Ramos (cell line): ENCODE results near the gene ARSA.

Experiments
- in situ Hi-C: fragments of 300-500 bp; cut with MboI; formaldehyde crosslinking; loops from one replicate; pipeline ENCODE4 v1.14.3; 2022; ENCODE audit warnings: low sequenced_read_pairs; ENCODE audit not compliant: unreplicated experiment

The ARSA gene

DNA sequence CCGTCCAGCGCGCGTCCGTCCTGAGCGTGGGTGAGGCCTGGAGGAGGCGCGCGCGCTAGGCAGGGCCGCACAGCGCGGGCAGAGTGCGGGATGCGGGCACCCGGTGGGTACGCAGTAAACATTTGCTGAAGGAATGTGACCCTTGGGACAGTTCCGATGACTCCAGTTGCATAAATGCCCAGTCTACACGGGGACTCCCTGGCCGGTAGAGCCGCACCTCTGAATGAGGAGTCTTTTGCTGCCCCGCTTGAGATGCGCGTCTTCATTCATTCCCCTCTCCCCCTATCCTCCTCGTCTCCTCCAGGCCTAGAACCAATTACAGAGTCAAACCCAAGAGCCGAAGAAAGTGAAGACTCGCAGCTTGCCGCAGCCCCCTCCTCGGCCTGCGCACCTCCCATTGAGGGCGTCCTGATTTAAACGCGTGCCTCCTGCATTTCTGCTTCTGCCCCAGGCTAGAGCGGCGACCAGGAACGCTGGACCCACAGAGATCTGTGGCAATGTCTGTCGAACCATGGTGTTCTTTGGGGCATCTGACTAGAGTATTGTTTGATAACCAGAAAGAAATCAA is 44.6 kb downstream of the ARSA start:
- in situ Hi-C loops = no loop called here

DNA sequence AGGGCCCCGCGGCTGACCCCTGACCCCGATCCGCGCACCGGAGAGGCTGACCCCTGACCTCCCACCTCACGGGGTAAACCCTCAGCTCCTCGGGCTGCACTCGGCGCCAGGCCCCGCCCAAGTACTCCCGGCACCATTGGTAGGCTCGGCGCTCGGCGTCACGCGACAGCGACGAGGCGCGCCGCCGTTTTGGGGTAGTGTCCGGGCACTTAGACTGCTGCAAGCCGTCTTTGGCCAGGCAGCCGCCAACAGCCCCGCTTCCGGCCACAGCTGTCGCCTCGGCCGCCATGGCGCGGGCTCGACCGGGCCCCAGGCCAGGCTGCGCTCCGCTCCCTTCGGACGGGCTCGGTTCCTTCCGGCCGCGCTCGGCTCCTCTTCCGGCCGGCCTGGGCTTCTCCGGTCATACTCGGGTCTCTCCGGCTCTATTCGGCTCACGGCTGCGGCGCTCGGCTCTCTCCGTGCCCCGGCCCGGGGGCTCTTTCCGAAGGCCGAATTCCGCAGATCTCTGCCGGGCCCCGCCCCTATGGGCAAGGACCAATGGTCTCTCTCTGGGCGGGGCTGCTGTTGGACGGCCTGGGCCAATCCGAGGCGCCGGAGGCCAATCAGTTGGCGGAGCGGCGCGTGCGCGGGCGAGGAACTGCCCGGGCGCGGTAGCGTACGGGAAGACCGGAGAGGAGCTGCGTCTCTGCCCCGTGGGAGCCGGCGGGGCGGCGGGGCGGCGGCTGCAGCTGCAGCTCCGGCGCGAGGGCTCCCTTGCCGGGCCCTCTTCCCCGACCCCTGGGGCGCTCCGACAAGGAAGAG is 45.3 kb downstream of the ARSA start, which contains the start of gene CHKB:
TSS of gene CHKB (minus strand) at position 357 of the 801 bp plus-strand sequence. CDS start at position 289, 68 bp downstream.
- in situ Hi-C loops = no loop called here

DNA sequence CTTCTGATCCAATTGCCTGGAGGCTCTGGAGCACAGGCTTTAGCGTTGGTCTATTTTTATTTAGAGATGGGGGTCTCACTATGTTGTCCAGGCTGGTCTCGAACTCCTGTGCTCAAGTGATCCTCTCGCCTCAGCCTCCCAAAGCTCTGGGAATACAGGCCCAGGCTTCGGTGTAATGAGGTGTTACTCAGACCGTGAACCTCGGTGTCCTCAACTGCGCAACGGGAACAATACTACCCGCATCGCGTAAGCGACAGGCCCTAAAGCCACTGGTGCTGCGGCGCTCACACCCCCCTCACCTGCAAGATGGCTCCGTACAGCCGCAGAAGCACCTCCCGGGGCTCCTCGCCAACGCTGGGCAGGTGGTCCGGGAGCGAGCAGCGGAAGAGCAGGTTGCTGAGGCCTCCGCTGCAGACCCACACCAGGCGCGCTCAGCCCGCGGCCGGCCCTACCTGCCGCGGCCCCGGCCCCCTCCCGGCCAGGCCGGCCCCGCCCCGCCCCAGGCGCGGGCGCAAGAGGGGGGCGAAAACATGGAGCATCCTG is 45.9 kb downstream of the ARSA start:
- in situ Hi-C loops = no loop called here

DNA sequence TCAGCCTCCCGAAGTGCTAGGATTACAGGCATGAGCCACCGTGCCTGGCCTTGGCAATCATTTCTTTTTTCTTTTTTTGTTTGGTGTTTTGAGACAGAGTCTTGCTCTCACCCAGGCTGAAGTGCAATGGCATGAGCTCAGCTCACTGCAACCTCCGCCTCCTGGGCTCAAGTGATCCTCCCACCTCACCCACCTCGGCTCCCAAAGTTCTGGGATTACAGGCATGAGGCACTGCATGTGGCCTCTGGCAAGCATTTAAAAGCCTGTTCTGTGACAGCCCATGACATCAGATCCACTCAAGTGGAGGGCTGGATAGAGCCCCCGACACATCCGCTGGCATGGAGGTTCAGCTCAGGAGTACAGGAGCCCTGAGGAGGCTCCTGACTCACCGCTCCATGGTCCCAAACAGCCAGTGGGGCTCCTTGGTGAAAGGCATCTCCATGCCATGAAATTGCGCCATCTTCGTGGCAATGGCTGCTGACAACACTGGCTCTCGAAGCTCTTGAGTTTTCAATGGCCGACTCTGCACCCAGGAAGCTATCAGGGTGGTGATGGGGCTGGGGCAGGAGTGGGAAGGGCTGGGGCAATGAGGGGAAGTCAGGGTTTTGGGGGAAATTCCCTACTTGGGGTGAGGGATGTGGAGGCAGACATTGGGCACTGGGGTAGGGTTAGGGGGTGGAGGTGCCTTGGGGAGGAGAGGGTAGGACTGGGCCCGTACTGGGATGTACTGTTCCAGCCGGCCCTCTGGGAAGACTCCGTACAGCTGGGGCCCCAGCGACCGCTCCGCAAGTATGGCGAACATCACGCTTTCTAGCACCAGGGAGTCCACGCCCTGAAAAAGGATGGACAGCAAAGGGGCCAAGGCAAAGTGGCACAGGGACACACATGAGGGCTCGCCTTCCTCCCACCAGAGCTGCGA is 46.7 kb downstream of the ARSA start:
- in situ Hi-C loops = no loop called here

DNA sequence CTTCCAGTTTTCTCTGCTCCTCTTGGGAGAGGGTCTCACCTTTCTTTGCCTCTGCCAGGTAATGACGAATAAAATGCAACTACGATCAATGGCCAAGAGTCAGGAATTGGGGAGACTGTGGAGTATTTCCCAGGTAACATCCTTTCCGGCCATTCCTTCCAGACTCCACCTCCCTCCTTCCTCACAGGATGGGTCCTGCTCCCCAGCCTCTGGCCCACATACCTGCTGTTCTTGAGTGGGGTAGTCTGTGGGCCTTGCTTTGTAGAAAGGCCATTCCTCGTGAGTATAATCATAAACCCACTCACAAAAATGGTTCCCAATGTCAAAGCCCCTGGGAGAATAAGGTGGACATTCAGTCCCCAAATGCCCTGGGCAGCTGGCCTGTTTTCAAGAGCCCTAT is 48.2 kb downstream of the ARSA start:
- in situ Hi-C loops = no loop called here

DNA sequence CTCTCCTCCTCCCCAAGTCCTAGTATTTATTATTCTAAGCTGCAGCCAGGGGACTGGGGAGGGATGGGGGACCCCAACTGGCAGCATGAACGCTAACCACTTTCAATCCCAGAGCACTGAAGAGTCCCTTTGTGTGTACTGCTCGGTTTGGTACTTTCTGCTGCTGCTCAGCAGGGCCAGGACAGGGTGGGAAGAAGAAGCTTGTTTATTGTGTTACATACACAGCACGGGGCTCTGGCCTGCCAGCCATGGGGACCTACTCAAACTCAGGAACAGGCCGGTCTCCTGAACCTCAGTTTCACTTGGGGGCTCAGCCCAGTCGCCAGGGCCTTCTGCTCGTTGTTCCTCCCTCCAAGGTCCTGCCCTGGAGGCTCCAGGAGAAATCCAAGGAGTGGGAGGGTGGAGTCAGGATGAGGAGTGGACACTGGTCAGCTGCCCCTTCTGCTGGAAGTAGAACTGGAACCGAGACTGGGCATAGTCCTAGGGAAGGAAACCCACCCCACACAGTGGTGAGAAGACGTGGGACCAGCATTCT is 49.1 kb downstream of the ARSA start:
- in situ Hi-C loops = no loop called here

DNA sequence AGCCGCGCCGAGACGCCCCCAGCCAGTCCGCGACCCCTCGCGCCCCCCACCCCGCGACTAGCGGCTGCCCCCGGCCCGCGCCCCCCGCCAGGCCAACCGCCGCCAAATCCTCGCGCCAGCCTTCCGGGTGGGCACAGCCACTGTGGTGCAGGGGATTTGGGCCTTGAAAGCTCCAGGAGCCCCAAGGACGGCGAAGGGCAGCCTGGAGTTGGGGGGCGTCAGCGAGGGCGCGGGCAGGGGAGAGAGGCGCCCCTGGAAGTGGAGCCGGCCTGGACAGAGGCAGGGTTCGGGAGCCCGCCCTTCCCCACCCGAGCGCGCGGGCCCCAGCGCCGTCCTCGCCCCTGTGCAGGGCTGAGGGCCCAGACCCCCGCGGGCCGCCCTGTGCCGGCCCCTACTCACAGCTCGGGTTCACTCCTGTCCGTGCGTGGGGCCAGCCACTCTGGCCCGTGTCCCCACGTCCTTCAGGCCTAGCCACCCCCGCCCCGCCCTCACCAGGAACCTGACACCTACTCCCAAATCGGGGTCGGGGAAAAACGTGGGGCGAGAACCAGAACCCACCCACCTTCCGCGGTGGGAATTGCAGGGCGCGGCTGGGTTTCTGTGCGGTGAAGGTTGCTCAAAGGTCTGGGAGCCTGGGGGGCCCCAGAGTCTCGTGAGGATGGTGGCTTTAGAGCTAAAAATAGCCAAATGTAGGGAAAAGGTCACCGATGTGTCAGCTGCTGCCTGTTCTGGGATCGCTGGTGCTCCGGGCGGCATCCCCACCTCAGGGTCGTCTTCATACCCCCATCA is 49.8 kb downstream of the ARSA start, which contains the start of gene CPT1B:
TSS of gene CPT1B (minus strand) at position 441 of the 789 bp plus-strand sequence. CDS start 512 bp downstream, outside the sequence.
- in situ Hi-C loops = no loop called here

DNA sequence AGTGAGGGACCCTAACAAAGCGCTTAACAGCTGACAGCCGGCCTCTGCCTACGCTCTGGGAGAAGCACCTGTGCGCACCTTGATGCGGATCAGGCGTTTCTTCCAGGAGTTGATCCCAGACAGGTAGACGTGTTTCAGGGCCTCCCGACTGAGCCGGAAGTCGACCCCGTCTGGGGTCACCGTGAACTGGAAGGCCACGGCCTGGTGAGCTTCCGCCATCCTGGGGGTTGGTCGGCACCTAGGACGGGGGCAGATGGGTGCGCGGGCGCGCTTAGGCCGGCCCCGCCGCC is 50.3 kb downstream of the ARSA start:
- in situ Hi-C loops = no loop called here

DNA sequence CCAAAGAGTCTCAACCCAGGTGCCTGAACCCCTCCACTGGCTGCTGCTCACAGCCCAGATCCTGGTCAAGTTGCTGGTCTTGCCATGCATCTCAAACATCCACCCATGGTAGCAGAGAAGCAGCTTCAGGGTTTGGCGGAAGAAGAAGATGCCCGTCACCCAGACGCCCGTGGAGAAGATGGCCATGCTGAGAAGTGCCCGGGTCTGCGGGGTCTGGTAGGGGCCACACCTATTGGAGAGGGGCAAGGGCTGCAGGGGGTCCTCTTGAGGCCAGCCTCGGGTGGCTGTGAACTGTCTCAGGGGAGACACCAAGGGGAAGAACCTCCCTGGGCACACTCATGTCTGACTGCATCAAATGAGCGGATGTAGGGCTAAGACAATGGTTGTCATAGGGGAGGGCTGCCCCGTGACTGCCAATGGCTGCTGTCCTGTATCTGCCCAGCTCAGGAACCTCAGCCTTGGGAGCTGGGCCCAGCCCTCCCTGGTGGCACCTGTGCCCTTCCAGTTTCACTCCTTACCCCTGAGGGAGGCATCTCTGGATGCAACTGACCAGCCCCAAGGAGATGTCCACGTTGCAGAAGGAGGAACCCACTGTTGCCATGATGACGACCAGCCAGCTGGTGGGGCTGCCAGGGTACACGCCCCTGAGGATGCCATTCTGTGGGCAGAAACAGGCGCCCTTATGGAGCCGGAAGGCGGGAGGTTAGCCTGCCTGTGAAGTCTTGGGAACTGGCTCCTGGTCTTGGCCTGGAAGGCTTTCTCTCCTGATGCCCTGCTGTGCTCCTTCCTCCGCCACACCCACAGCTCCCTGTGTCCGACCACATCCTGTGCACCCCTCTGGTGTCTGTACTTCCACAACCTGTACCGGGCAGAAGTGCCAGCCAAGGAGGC is 50.9 kb downstream of the ARSA start:
- in situ Hi-C loops = no loop called here

DNA sequence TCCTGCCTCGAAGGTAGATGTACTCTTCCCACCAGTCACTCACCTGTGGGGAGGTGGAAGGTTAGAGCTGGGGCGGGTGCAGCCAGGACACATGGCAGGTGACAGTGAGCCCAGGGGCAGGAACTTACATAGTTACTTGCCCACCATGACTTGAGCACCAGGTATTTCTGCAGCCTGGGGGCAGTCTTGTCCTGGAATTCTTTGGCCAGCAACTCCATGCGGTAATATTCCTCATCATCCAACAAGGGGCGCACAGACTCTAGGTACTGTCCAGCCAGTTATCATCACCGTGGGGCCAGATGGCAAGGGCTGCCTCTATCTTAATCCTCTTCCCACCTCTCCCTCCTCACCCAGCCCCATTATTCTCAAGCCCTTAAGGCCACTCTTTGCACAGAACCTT is 51.9 kb downstream of the ARSA start:
- in situ Hi-C loops = no loop called here

DNA sequence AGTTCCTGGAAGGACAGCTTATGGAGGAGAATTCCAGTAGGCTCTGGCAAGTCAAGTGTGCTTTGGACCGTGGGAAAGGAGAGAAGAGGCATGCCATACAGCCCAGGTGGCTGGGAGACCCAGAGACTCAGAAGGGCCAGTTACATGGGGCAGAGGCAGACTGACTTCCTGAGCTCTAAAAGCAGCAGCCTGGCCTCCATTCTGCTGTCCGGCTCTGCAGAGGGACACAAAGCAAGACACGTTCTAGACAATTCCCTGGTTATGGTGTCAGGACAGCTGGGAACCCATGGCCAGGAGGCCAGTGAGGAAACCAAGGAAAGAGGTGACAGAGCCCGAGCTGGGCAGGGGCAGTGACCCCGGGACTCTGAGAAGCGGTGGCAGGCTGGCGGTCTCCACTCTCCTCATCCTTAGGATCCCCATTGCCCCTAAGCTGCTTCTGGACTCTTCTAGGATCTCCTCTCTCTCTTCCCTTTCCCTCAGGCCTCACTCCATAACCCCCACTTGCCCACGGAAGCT is 52.5 kb downstream of the ARSA start:
- in situ Hi-C loops = no loop called here
